ENCODE results near the gene CAMKMT. TPM values are rescaled to one million over a fixed set of nuclear protein-coding genes. Genes with fewer than 3 reads are reported as not detected.
"Not testable (repeated sequence)": the region's sequence is repeated elsewhere in the genome, so short reads cannot be mapped to it uniquely, and the experiment has no call there.

Gene CAMKMT
- total RNA-seq, 2 experiments from 2014 or later, result 11.9 to 13.9 TPM

- intact Hi-C loops (cut with DNase I, micrococcal nuclease), result no loop called here
- no peak for TF ChIP-seq CTCF (IDR thresholded peaks at IDR 0.05)
- no peaks in the 10 kb centered on the region for H3K36me3 ChIP-seq (ENCODE audit: insufficient read depth, low read length)
- Mint-ChIP-seq H3K4me1 (ENCODE audit: low read depth) (peaks cover 37% of the 10 kb centered on the region), H3K4me3 (no peak overlapping the region), H3K9me3 (no peaks in the 10 kb centered on the region), H3K27me3 (no peaks in the 10 kb centered on the region), H3K36me3 (ENCODE audit: low read depth) (peaks cover 11% of the 10 kb centered on the region), H3K27ac (no peak overlapping the region)
- H3K4me3 ChIP-seq (ENCODE audit: low read length), result no peak overlapping the region
- no peak for DNase-seq
- H3K4me1 ChIP-seq (ENCODE audit: insufficient read depth, low read length), result peaks cover 3% of the 10 kb centered on the region
- no peak overlapping the region for H3K27ac ChIP-seq (ENCODE audit: low read depth in 1 of 2, low read length in 2 of 2)
- ATAC-seq (ENCODE audit: poor library complexity), result no peak
- no peaks in the 10 kb centered on the region for H3K27me3 ChIP-seq (ENCODE audit: control insufficient read depth in 1 of 2, insufficient read depth in 2 of 2, low read length in 2 of 2)
- ChIA-PET CTCF (no interaction called here), POLR2A (interaction anchor here (0.7 kb wide), 1 partner anchor 905 kb away, joined by 3 read pairs; no protein-coding TSS in a partner anchor)
- no peaks in the 10 kb centered on the region for H3K9me3 ChIP-seq (ENCODE audit: control insufficient read depth in 1 of 2, insufficient read depth in 1 of 2, low read length in 2 of 2)
Measured at GRCh38 chr2:44582363-44583008, 220.7 kb downstream of the CAMKMT start.

- ATAC-seq (ENCODE audit: poor library complexity); H3K27me3 Mint-ChIP-seq; DNase-seq; H3K27me3 ChIP-seq (ENCODE audit: control insufficient read depth in 1 of 2, insufficient read depth in 2 of 2, low read length in 2 of 2); H3K4me3 ChIP-seq (ENCODE audit: low read length); POLR2A ChIA-PET; H3K36me3 ChIP-seq (ENCODE audit: insufficient read depth, low read length); H3K27ac ChIP-seq (ENCODE audit: low read depth in 1 of 2, low read length in 2 of 2); H3K4me1 ChIP-seq (ENCODE audit: insufficient read depth, low read length); H3K9me3 Mint-ChIP-seq; H3K4me3 Mint-ChIP-seq; H3K27ac Mint-ChIP-seq; H3K36me3 Mint-ChIP-seq (ENCODE audit: low read depth); H3K4me1 Mint-ChIP-seq (ENCODE audit: low read depth); CTCF ChIA-PET; intact Hi-C loops (cut with DNase I, micrococcal nuclease); H3K9me3 ChIP-seq (ENCODE audit: control insufficient read depth in 1 of 2, insufficient read depth in 1 of 2, low read length in 2 of 2): not testable (repeated sequence)
Measured at GRCh38 chr2:44595615-44596014, 233.9 kb downstream of the CAMKMT start.

GRCh38 chr2:44596537-44597320, 235.0 kb downstream of the CAMKMT start:
- Mint-ChIP-seq H3K4me1 (ENCODE audit: low read depth) (no peaks in the 10 kb centered on the region), H3K27me3 (no peaks in the 10 kb centered on the region), H3K9me3 (no peaks in the 10 kb centered on the region), H3K4me3 (no peak overlapping the region), H3K36me3 (ENCODE audit: low read depth) (peaks cover 4% of the 10 kb centered on the region), H3K27ac (no peak overlapping the region)
- H3K36me3 ChIP-seq (ENCODE audit: insufficient read depth, low read length), result no peaks in the 10 kb centered on the region
- ChIA-PET CTCF (no interaction called here), POLR2A (no interaction called here)
- TF ChIP-seq CTCF (IDR thresholded peaks at IDR 0.05), result no peak
- H3K27me3 ChIP-seq (ENCODE audit: control insufficient read depth in 1 of 2, insufficient read depth in 2 of 2, low read length in 2 of 2), result no peaks in the 10 kb centered on the region
- no peak for ATAC-seq (ENCODE audit: poor library complexity)
- no peak overlapping the region for H3K4me3 ChIP-seq (ENCODE audit: low read length)
- no peaks in the 10 kb centered on the region for H3K4me1 ChIP-seq (ENCODE audit: insufficient read depth, low read length)
- no peaks in the 10 kb centered on the region for H3K9me3 ChIP-seq (ENCODE audit: control insufficient read depth in 1 of 2, insufficient read depth in 1 of 2, low read length in 2 of 2)
- intact Hi-C loops (cut with DNase I, micrococcal nuclease), result no loop called here
- no peak for DNase-seq
- H3K27ac ChIP-seq (ENCODE audit: low read depth in 1 of 2, low read length in 2 of 2), result no peak overlapping the region
